ENCODE results near the gene KAZN. TPM values are rescaled to one million over a fixed set of nuclear protein-coding genes. Genes with fewer than 3 reads are reported as not detected.

KAZN gene
- total RNA-seq, 2 donors from 2014 or later = 3.4 to 12.2 TPM

DNA sequence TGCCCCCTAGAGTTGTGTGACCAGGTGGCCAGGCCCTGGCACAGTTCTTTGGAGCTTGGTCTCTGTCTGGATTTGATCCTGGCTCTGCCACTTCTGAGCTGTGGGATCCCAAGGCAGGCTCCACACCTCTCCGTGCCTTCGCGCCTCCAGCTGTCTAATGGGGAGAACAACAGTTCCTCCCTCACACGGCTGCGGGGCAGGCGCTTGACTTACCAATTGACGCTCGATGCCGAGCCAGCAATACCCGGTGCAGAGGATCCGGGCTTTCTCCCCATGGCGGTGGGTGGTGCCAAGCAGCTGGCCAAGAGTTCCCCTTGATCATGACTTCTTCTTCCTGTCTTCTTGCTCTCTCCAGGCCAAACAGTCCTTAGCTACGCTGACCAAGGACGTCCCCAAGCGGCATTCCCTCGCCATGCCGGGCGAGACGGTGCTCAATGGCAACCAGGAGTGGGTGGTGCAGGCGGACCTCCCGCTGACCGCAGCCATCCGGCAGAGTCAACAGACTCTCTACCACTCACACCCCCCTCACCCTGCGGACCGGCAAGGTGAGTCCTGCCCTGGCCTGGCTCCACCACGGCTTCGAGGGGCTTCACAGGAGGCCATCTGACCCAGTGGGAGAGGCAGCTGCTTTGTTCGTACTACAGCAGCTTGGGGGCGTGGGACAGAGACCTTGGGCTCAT, 457.4 kb downstream of the KAZN start:
- Histone ChIP-seq H3K27ac (no peak overlapping the region), H3K27me3 (no peaks in the 10 kb centered on the region), H3K9me3 (no peaks in the 10 kb centered on the region), H3K4me3 (no peak overlapping the region), H3K4me1 (no peaks in the 10 kb centered on the region), H3K36me3 (replicated peaks in 1 of 2; ENCODE audit: insufficient read depth in 1 of 2, low read depth in 2 of 2) (no peaks in the 10 kb centered on the region)
- ATAC-seq = no peak
- intact Hi-C loops (cut with DNase I) = no loop called here
- DNase-seq = no peak
- 97 to 98% methylated on average over 22 to 28 of the region's 29 CpGs for WGBS, 2 donors
- TF ChIP-seq, protein P1, sequence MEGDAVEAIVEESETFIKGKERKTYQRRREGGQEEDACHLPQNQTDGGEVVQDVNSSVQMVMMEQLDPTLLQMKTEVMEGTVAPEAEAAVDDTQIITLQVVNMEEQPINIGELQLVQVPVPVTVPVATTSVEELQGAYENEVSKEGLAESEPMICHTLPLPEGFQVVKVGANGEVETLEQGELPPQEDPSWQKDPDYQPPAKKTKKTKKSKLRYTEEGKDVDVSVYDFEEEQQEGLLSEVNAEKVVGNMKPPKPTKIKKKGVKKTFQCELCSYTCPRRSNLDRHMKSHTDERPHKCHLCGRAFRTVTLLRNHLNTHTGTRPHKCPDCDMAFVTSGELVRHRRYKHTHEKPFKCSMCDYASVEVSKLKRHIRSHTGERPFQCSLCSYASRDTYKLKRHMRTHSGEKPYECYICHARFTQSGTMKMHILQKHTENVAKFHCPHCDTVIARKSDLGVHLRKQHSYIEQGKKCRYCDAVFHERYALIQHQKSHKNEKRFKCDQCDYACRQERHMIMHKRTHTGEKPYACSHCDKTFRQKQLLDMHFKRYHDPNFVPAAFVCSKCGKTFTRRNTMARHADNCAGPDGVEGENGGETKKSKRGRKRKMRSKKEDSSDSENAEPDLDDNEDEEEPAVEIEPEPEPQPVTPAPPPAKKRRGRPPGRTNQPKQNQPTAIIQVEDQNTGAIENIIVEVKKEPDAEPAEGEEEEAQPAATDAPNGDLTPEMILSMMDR (IDR thresholded peaks at IDR 0.05) = no peak
- no peak for TF ChIP-seq POLR2A (IDR thresholded peaks at IDR 0.05)

DNA sequence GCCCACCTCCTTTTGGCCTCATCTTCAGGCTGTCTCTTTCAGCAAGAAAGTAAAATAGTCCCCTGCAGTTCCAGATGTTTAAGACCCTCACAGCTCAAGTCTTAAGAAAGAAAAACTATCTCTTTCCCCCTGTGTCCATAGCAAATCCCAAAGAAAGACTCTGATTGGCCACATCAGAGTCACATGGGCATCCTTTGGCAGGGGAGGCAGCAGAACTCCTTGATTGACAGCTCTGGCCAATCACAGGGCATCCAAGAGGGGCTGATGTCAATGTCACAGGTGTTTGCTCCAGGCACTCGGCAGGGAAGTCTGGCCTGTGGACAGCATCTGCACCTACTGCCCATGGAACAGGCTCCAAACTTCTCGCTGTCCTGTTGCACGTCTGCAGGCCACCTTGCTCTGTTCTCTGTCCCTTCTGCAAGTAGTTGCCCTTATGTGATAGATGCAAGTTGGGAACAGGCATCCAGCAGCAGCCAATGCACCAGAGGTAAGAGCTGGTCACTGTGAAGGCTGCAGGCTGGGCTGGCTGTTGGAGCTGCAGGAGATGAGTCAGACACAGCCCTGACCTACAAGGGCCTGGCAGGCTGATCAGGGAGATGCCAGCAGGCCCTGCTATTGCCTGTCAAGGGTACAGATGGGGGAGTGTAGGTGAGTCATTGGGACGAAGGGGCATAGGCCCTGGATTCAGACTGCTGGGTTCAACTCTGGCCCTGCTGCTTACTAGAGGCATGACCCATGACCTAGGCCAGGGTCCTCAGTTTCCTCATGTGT, 458.2 kb downstream of the KAZN start:
- TF ChIP-seq POLR2A (IDR thresholded peaks at IDR 0.05) = no peak
- Histone ChIP-seq H3K4me3 (no peak overlapping the region), H3K27ac (no peak overlapping the region), H3K4me1 (no peaks in the 10 kb centered on the region), H3K36me3 (replicated peaks in 1 of 2; ENCODE audit: insufficient read depth in 1 of 2, low read depth in 2 of 2) (no peaks in the 10 kb centered on the region), H3K9me3 (no peaks in the 10 kb centered on the region), H3K27me3 (no peaks in the 10 kb centered on the region)
- ATAC-seq (no peak), DNase-seq (no peak)
- 85 to 89% methylated on average over 1 to 4 of the region's 4 CpGs for WGBS, 2 donors
- intact Hi-C loops (cut with DNase I) = no loop called here

DNA sequence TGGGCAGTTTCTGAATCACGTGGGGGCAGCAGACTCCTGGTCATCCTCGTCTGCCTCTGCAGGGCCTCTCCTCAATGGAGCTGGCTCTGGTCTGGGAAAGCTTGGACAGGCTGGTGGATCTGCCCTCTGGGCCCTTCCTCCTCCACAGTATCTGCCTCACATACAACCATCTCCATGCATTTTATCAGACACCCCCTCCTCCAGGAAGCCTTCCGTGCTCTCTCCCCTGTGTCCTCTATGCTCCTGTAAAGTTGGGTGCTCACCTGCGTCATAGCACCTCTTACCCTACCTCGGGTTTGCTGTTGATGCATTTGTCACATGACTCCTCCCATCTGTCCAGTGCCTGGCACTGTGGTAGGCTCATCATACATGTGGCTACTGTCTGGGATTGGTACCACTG, 459.3 kb downstream of the KAZN start:
- no peak for DNase-seq

DNA sequence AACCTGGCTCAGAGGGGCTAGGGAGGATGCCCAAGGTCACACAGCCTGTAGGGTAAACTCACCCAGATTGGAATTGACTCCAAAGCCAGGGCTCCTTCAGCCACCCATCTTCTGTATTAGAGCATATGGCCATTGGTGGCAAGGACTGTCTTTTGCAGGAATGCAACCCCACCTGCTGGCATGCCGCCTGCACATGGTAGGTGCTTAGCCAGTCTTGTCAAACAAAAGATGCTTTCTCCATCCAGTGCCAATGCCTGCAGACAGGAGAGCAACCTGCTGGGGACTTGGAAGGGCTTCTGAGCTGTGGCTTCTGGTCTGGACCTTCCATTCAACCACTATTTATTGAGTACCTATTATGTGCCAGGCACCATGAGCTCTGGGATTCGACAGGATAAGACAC, 459.8 kb downstream of the KAZN start:
- DNase-seq (no peak), ATAC-seq (no peak)
- no peaks in the 10 kb centered on the region for H3K27me3 ChIP-seq
- no peaks in the 10 kb centered on the region for H3K36me3 ChIP-seq (replicated peaks in 1 of 2; ENCODE audit: insufficient read depth in 1 of 2, low read depth in 2 of 2)
- WGBS, 2 donors = 80 to 93% methylated on average over 2 of the region's 2 CpGs
- intact Hi-C loops (cut with DNase I) = no loop called here
- TF ChIP-seq POLR2A (IDR thresholded peaks at IDR 0.05) = no peak
- TF ChIP-seq, protein P1 (IDR thresholded peaks at IDR 0.05) = no peak
- H3K27ac ChIP-seq = no peak overlapping the region
- H3K9me3 ChIP-seq = no peaks in the 10 kb centered on the region
- H3K4me1 ChIP-seq = no peaks in the 10 kb centered on the region
- no peak overlapping the region for H3K4me3 ChIP-seq

More for the DNA sequence above, 459.3 kb downstream of the KAZN start:
- no peak for ATAC-seq
- TF ChIP-seq, protein P1 (IDR thresholded peaks at IDR 0.05) = no peak
- no peak for TF ChIP-seq POLR2A (IDR thresholded peaks at IDR 0.05)
- WGBS, 2 donors = 83 to 94% methylated on average over 4 to 5 of the region's 5 CpGs
- Histone ChIP-seq H3K4me1 (no peaks in the 10 kb centered on the region), H3K36me3 (replicated peaks in 1 of 2; ENCODE audit: insufficient read depth in 1 of 2, low read depth in 2 of 2) (no peaks in the 10 kb centered on the region), H3K4me3 (no peak overlapping the region), H3K27me3 (no peaks in the 10 kb centered on the region), H3K9me3 (no peaks in the 10 kb centered on the region), H3K27ac (no peak overlapping the region)
- intact Hi-C loops (cut with DNase I) = no loop called here

DNA sequence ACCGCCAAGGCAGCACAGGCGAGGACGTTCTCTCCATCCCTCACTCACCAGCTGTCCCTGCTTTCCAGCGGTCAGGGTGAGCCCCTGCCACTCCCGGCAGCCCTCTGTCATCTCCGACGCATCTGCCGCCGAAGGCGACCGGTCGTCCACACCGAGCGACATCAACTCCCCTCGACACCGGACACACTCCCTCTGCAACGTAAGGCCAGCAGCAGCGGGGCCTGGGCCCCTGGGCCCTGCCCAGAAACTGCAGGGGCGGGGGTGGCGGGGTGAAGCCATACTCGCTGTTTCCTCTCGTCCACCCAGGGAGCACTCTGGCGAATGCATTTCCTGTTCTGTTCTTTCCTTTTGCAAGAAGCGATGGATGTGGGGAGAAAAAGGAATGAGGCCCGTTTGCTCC, 461.6 kb downstream of the KAZN start:
- no peak overlapping the region for H3K27ac ChIP-seq
- DNase-seq = no peak
- H3K9me3 ChIP-seq = no peaks in the 10 kb centered on the region
- no peaks in the 10 kb centered on the region for H3K36me3 ChIP-seq (replicated peaks in 1 of 2; ENCODE audit: insufficient read depth in 1 of 2, low read depth in 2 of 2)
- H3K4me3 ChIP-seq = no peak overlapping the region
- intact Hi-C loops (cut with DNase I) = no loop called here
- no peak for TF ChIP-seq POLR2A (IDR thresholded peaks at IDR 0.05)
- TF ChIP-seq, protein P1 (IDR thresholded peaks at IDR 0.05) = no peak
- H3K27me3 ChIP-seq = no peaks in the 10 kb centered on the region
- WGBS, 2 donors = 94 to 95% methylated on average over 24 to 25 of the region's 25 CpGs
- ATAC-seq = no peak
- no peaks in the 10 kb centered on the region for H3K4me1 ChIP-seq

Measured in body of pancreas (tissue), 4 donors.